CD8-positive, alpha-beta memory T cell (primary cell): ENCODE data around the gene VPS45. TPM values are rescaled to one million over a fixed set of nuclear protein-coding genes. Genes with fewer than 3 reads are reported as not detected.
A peak's percentile ranks its signal among the peaks of the same experiment; 100 is the strongest.

ENCODE experiments used
- CTCF ChIA-PET: fragments of 350-600 bp; sonication (Branson Sonifier 250); formaldehyde crosslinking; loops from one replicate; lab custom pipeline; 2021; ENCODE audit warnings: antibody characterized with exemption; lab: Charles Lee
- POLR2A ChIA-PET: fragments of 350-600 bp; sonication (Branson Sonifier 250); formaldehyde crosslinking; loops from one replicate; lab custom pipeline; 2021; ENCODE audit warnings: antibody characterized with exemption; lab: Charles Lee
- DNase-seq, 5 donors: peaks; one replicate each; pipeline versions ENCODE4 v3.0.0 to v3.0.0-alpha.2; 2020 to 2022; ENCODE audit warnings: mixed read lengths in 1 of 5
- H3K27ac ChIP-seq: one replicate; pipeline ENCODE4 v1.7.0; 2013; ENCODE audit warnings: low read depth, mild to moderate bottlenecking, low read length, moderate library complexity
- H3K27me3 ChIP-seq: 2 replicates; pipeline ENCODE4 v1.7.0; 2013; ENCODE audit warnings: low read length, mild to moderate bottlenecking; ENCODE audit not compliant: insufficient read depth, poor library complexity, severe bottlenecking
- H3K36me3 ChIP-seq: 2 replicates; pipeline ENCODE4 v1.7.0; 2013; ENCODE audit warnings: mild to moderate bottlenecking, low read length, moderate library complexity; ENCODE audit not compliant: insufficient read depth
- H3K4me1 ChIP-seq: 2 replicates; pipeline ENCODE4 v1.7.0; 2013; ENCODE audit warnings: mild to moderate bottlenecking, low read length, moderate library complexity; ENCODE audit not compliant: insufficient read depth
- H3K4me3 ChIP-seq: 2 replicates; pipeline ENCODE4 v1.7.0; 2013; ENCODE audit warnings: mild to moderate bottlenecking, low read length
- H3K9me3 ChIP-seq: 2 replicates; pipeline ENCODE4 v1.7.0; 2013; ENCODE audit warnings: mild to moderate bottlenecking, low read length
- H3K27ac Mint-ChIP-seq, 8 donors: one replicate each; pipeline ENCODE4 v1.8.0; 2020 to 2021; ENCODE audit warnings: mixed read lengths in 8 of 8, mild to moderate bottlenecking in 6 of 8, inconsistent platforms in 3 of 8, moderate library complexity in 3 of 8
- H3K27me3 Mint-ChIP-seq, 2 donors: one replicate each; pipeline ENCODE4 v1.8.0; 2020 to 2021; ENCODE audit warnings: mixed read lengths in 2 of 2, mild to moderate bottlenecking in 1 of 2, moderate library complexity in 1 of 2
- H3K36me3 Mint-ChIP-seq, 3 donors: one replicate each; pipeline ENCODE4 v1.8.0; 2020 to 2021; ENCODE audit warnings: mixed read lengths in 3 of 3, inconsistent platforms in 1 of 3, mild to moderate bottlenecking in 1 of 3
- H3K4me1 Mint-ChIP-seq, 3 donors: one replicate each; pipeline ENCODE4 v1.8.0; 2020 to 2021; ENCODE audit warnings: mixed read lengths in 3 of 3, inconsistent platforms in 1 of 3, mild to moderate bottlenecking in 1 of 3
- H3K4me3 Mint-ChIP-seq, 7 donors: one replicate each; pipeline ENCODE4 v1.8.0; 2020 to 2021; ENCODE audit warnings: mixed read lengths in 7 of 7, mild to moderate bottlenecking in 6 of 7, moderate library complexity in 4 of 7, inconsistent platforms in 2 of 7
- H3K9me3 Mint-ChIP-seq, 5 donors: one replicate each; pipeline ENCODE4 v1.8.0; 2020 to 2022; ENCODE audit warnings: mixed read lengths in 5 of 5, mild to moderate bottlenecking in 3 of 5, moderate library complexity in 2 of 5, inconsistent platforms in 1 of 5
- polyA plus RNA-seq: library from polyadenylated mRNA; unstranded; fragments of 300-500 nt; fragmentation: Illumina TruSeq; gene quantifications from one replicate; pipeline ENCODE4 v1.2.3, GENCODE V29; 2021
- total RNA-seq, 2 experiments: library from RNA; stranded (reverse); gene quantifications; one replicate each; pipeline ENCODE4 v1.2.3, GENCODE V29; 2021

The VPS45 gene
- total and polyA plus RNA-seq, 3 experiments from 2014 or later: 26.3 to 33.6 (median 27.5) TPM

DNA sequence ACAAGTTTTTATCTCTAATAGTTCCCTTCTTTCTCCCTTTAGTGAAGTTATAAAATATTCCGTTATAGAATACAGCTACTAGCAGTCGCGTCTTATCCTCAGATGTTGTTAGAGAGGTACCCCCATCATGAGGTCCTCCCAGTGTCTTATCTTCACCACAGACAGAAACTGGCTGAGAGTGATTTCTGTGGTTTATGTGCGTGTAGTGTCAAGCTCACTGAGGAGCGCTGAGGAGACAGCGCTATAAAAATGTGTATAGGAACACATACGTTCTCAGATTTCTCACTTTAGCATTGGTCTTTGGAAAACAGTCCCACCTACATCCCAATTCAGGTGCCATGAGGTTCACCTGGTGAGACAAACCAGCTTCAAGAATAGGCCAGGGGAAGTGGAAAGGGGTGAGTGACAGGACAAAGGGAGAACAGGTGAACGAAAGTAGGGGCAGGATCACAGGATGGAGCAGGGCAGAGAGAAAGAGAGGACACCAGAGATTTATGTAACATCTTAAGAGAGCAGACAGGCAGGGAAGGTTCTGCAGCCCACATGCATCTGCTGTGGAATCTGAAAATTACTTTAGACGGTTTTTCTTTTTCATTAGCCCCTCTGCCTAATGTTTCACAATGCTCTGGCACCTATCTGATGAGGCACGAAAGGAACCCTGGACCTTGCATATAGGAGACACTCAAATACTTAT, 79.4 kb downstream of the VPS45 start:
- POLR2A ChIA-PET: no interaction called here
- CTCF ChIA-PET: no interaction called here
- Histone ChIP-seq H3K36me3 (no peaks in the 10 kb centered on the region), H3K27me3 (no peaks in the 10 kb centered on the region), H3K9me3 (no peaks in the 10 kb centered on the region), H3K4me1 (peaks cover 31% of the 10 kb centered on the region), H3K4me3 (no peak overlapping the region), H3K27ac (no peak overlapping the region)
- peaks cover 35 to 59% (median 51%) of the 10 kb centered on the region in 3 donors for H3K4me1 Mint-ChIP-seq
- H3K27me3 Mint-ChIP-seq: peaks cover 0 to 4% of the 10 kb centered on the region in 2 donors
- H3K36me3 Mint-ChIP-seq: peaks cover 0 to 18% (median 2%) of the 10 kb centered on the region in 3 donors
- peak overlapping the region; percentile 6 to 86 (median 64) for H3K27ac Mint-ChIP-seq
- DNase-seq: peak in 1 of 5 donors; percentile 40
- H3K4me3 Mint-ChIP-seq: peak overlapping the region in 4 of 7 donors; percentile 3 to 85 (median 60)
- no peaks in the 10 kb centered on the region for H3K9me3 Mint-ChIP-seq

- Histone ChIP-seq H3K36me3 (peaks cover under 1% of the 10 kb centered on the region), H3K4me1 (peaks cover 36% of the 10 kb centered on the region), H3K4me3 (peak overlapping the region; percentile 75), H3K27me3 (no peaks in the 10 kb centered on the region), H3K9me3 (no peaks in the 10 kb centered on the region), H3K27ac (peak overlapping the region; percentile 39)
- H3K4me3 Mint-ChIP-seq: peak overlapping the region; percentile 88 to 95 (median 90)
- ChIA-PET POLR2A (interaction anchor here (0.5 to 1.2 kb wide), 3 partner anchors 13 to 135 kb away, joined by 4 to 6 read pairs (median 5); no protein-coding TSS in a partner anchor), CTCF (interaction anchor here (5.0 kb wide), 1 partner anchor 75 kb away, joined by 29 read pairs; no protein-coding TSS in a partner anchor)
- peaks cover 45 to 71% (median 69%) of the 10 kb centered on the region in 3 donors for H3K4me1 Mint-ChIP-seq
- no peak for DNase-seq
- peak overlapping the region; percentile 83 to 95 (median 91) for H3K27ac Mint-ChIP-seq
- peaks cover 0 to 32% (median 10%) of the 10 kb centered on the region in 3 donors for H3K36me3 Mint-ChIP-seq
- no peaks in the 10 kb centered on the region for H3K9me3 Mint-ChIP-seq
- H3K27me3 Mint-ChIP-seq: peaks cover 0 to 4% of the 10 kb centered on the region in 2 donors
These were observed 81.3 kb downstream of the VPS45 start for GRCh38 chr1:150148837-150149270.

DNA sequence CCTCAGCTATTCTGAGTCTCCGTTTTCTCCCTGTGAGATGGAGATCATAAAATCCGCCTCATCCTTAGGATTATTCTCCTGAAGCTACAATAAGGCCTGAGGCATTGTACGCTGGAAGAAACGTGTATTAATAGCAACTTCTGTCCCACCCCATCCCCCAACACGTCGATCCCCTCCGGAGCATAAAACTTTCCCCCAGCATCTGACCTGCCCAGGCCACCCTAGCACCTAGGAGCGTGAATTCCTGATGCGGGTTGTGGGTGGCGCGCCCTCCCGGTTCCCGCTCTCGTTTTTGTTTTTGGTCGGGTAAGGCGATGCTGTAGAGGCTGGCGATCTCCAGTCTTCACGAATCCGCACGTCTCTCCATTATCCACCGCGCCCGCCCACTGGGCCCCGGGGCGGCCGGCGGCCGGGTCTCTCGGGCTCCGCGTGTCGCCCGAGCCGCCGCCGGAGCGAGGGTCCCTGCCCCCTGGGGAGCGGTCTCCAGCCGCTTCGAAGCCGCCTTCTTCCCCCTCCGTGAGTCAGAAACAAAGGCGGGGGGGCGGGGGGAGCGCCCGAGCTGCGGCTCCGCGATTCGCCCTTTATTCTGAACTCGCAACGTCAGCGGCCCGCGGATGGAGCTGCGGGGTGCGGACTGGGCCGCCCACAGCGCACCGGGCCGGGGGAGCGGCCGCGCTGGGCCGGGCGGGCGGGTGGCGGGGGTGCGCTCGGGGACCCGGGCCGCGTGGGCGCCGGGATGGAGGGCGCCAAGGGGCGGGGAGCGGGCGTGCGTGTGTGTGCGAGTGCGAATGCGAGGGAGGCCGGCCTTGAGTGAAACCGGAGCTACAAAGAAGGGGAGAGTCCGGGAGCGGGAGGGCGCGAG, 81.9 kb downstream of the VPS45 start, which contains the start of gene PLEKHO1:
Gene PLEKHO1, plus strand, starts transcription at position 646 of the 862 bp plus-strand sequence. CDS start 342 bp downstream, outside the sequence.
- H3K27ac Mint-ChIP-seq: peak within 1 kb of the TSS; percentile 89 to 99 (median 98)
- peak within 1 kb of the TSS; percentile 80 for H3K4me3 ChIP-seq

DNA sequence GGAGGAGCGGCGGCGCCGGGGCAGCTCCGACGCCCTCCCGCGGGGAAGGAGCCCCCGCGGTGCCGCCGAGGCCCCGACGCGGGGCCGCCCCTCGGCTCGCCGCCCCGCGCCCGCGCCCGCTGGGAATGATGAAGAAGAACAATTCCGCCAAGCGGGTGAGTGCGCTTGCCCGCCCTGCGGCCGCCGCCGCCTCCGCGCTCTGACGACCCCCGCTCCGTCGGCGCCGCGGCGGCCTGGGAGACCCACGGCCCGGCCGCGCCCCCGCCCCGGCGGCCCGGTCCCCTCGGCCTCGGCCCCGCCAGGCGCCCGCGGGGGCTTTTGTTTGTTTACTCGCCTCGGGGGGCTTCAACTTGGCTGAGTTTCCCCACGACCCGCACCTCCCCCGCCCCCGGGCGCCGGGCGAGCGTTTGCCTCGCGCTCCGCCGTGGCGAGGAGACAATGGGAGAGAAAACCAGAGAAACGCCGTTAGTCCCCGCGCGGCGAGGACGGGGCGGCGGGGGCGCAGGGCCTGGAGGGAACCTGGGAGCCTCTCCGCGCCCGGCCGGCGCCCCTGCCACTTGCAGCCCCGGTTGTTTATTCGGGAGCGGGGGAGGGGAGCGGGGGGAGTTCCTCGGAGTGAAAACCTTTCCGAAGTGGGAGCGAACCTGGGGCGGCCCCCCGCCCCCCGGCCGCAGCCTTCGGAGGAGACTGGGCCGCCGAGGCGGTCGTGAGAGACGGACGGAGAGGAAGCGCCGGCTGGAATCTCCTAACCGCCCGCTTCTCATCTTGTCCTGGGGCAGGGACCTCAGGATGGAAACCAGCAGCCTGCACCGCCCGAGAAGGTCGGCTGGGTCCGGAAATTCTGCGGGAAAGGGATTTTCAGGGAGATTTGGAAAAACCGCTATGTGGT, 82.8 kb downstream of the VPS45 start:
- H3K9me3 Mint-ChIP-seq: no peaks in the 10 kb centered on the region
- H3K4me3 ChIP-seq: peak overlapping the region; percentile 80
- DNase-seq: peak; percentile 8 to 51 (median 23)
- H3K36me3 Mint-ChIP-seq: peaks cover 0 to 47% (median 15%) of the 10 kb centered on the region in 3 donors
- peak overlapping the region; percentile 89 to 99 (median 98) for H3K27ac Mint-ChIP-seq
- POLR2A ChIA-PET: interaction anchor here (0.6 to 2.2 kb wide), 12 partner anchors 10 to 263 kb away, joined by 3 to 13 read pairs (median 4); partner anchors contain the start of gene VPS45
- peaks cover 0 to 4% of the 10 kb centered on the region in 2 donors for H3K27me3 Mint-ChIP-seq
- peak overlapping the region; percentile 90 to 99 (median 97) for H3K4me3 Mint-ChIP-seq
- peaks cover 14% of the 10 kb centered on the region for H3K36me3 ChIP-seq
- peaks cover 50 to 73% (median 70%) of the 10 kb centered on the region in 3 donors for H3K4me1 Mint-ChIP-seq
- no peaks in the 10 kb centered on the region for H3K27me3 ChIP-seq
- H3K27ac ChIP-seq: peak overlapping the region; percentile 79
- CTCF ChIA-PET: interaction anchor here (0.6 to 5.0 kb wide), 9 partner anchors 8 to 81 kb away, joined by 3 to 29 read pairs (median 3); no protein-coding TSS in a partner anchor
- peaks cover 25% of the 10 kb centered on the region for H3K4me1 ChIP-seq
- H3K9me3 ChIP-seq: no peaks in the 10 kb centered on the region

More for the DNA sequence above, 81.9 kb downstream of the VPS45 start, which contains the start of gene PLEKHO1:
- Histone ChIP-seq H3K27ac (peak within 1 kb of the TSS; percentile 79), H3K36me3 (peaks cover 7% of the 10 kb centered on the region), H3K27me3 (no peaks in the 10 kb centered on the region), H3K4me1 (peaks cover 34% of the 10 kb centered on the region), H3K9me3 (no peaks in the 10 kb centered on the region)
- H3K4me3 Mint-ChIP-seq: peak within 1 kb of the TSS; percentile 90 to 99 (median 97)
- peaks cover 48 to 71% (median 71%) of the 10 kb centered on the region in 3 donors for H3K4me1 Mint-ChIP-seq
- H3K36me3 Mint-ChIP-seq: peaks cover 0 to 38% (median 12%) of the 10 kb centered on the region in 3 donors
- CTCF ChIA-PET: interaction anchor here (0.8 to 5.0 kb wide), 8 partner anchors 9 to 80 kb away, joined by 3 to 29 read pairs (median 4); no protein-coding TSS in a partner anchor
- H3K27me3 Mint-ChIP-seq: peaks cover 0 to 4% of the 10 kb centered on the region in 2 donors
- peak; percentile 68 to 91 (median 78) for DNase-seq
- POLR2A ChIA-PET: interaction anchor here (0.5 to 2.2 kb wide), 13 partner anchors 9 to 262 kb away, joined by 3 to 13 read pairs (median 5); partner anchors contain the start of gene VPS45
- no peaks in the 10 kb centered on the region for H3K9me3 Mint-ChIP-seq

DNA sequence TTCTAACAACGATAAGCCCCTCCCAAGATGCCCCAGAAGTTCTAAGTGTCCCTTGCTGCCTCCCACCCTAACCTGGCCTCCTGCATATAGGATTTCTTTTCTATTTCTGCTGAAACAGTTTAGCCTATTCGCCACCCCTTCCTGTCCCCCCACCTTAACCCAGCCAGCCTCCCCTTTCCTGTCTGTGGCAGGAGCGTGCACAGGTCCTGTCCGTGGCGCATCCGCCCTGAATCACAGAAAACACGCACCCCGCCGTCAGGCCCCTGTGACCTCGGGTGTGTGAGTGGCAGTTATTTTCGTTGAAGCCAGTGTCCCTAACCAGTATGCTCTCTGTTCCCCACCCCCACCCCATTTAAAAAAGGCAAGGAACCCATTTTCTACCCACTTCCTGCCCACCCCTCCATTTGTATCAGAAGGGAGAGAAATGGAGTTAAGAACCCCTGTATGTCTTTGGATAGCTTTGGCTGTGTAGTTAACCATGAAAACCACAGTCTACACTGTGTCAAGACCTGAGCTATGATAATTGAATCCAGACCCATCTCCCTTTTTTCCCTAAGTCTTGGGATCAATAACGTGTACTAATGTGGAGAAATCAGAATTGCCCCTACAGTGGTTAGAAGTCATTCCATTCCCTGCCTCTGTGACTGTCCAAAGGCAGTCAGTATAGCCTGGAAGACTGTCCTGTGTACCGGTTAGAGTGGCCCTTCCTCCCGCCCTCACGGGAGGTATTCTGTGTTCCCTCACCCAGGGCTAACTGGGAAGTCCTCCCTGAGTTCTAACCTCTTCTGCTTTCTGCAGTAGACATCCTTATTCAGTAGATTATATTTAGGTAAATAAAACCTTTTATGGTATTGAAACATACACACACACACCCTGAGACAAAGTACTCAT, 84.0 kb downstream of the VPS45 start:
- peak; percentile 60 to 89 (median 73) for DNase-seq
- Histone ChIP-seq H3K27ac (peak overlapping the region; percentile 79), H3K4me3 (peak overlapping the region; percentile 80), H3K9me3 (no peaks in the 10 kb centered on the region), H3K36me3 (peaks cover 25% of the 10 kb centered on the region), H3K27me3 (no peaks in the 10 kb centered on the region), H3K4me1 (peaks cover 25% of the 10 kb centered on the region)
- peaks cover 0 to 4% of the 10 kb centered on the region in 2 donors for H3K27me3 Mint-ChIP-seq
- H3K9me3 Mint-ChIP-seq: no peaks in the 10 kb centered on the region
- peaks cover 0 to 58% (median 20%) of the 10 kb centered on the region in 3 donors for H3K36me3 Mint-ChIP-seq
- ChIA-PET POLR2A (interaction anchor here (0.6 to 2.2 kb wide), 4 partner anchors 11 to 264 kb away, joined by 3 to 13 read pairs (median 5); a partner anchor contains a TSS), CTCF (interaction anchor here (0.6 to 5.0 kb wide), 6 partner anchors 11 to 83 kb away, joined by 3 to 29 read pairs (median 4); no protein-coding TSS in a partner anchor)
- H3K4me1 Mint-ChIP-seq: peaks cover 50 to 79% (median 73%) of the 10 kb centered on the region in 3 donors
- peak overlapping the region; percentile 90 to 99 (median 97) for H3K4me3 Mint-ChIP-seq
- peak overlapping the region; percentile 89 to 99 (median 98) for H3K27ac Mint-ChIP-seq

DNA sequence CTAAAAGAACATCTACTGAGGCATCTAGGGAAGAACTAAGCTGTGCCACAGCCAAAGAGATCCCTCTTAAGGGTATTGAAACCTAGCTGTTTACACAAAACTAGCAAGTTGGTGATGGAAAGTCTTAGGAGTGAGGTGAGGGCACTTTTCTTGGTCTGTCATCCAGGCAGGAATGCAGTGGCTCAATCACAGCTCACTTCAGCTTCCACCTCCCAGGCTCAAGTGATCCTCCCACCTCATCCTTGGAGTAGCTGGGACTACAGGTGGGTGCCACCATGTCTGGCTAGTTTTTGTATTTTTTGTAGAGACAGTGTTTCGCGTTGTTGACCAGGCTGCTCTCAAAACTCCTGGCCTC, 84.6 kb downstream of the VPS45 start:
- Histone ChIP-seq H3K4me3 (peak overlapping the region; percentile 80), H3K9me3 (no peaks in the 10 kb centered on the region)
- POLR2A ChIA-PET: interaction anchor here (0.6 kb wide), 1 partner anchor 217 kb away, joined by 3 read pairs; no protein-coding TSS in a partner anchor

More for the DNA sequence above, 84.6 kb downstream of the VPS45 start:
- Mint-ChIP-seq H3K9me3 (no peaks in the 10 kb centered on the region), H3K4me1 (peaks cover 47 to 78% (median 67%) of the 10 kb centered on the region in 3 donors), H3K4me3 (peak overlapping the region; percentile 90 to 99 (median 97)), H3K36me3 (peaks cover 0 to 65% (median 20%) of the 10 kb centered on the region in 3 donors), H3K27ac (peak overlapping the region; percentile 89 to 99 (median 98)), H3K27me3 (peaks cover 0 to 4% of the 10 kb centered on the region in 2 donors)
- CTCF ChIA-PET: interaction anchor here (1.1 to 5.0 kb wide), 5 partner anchors 10 to 84 kb away, joined by 3 to 29 read pairs (median 5); no protein-coding TSS in a partner anchor
- Histone ChIP-seq H3K27ac (no peak overlapping the region), H3K4me1 (peaks cover 25% of the 10 kb centered on the region), H3K27me3 (no peaks in the 10 kb centered on the region), H3K36me3 (peaks cover 32% of the 10 kb centered on the region)
- DNase-seq: no peak
